Fibroblast of lung (primary cell): Measurements from ENCODE around the gene ZNF182.

Experiments used
- EZH2 ChIP-seq: IDR thresholded peaks from 2 replicates; pipeline ENCODE4 v1.5.1; 2012; ENCODE audit warnings: low read length, control low read depth, mild to moderate bottlenecking; ENCODE audit errors: missing control alignments
- TF ChIP-seq, protein P1 (sequence below), 2 donors: IDR thresholded peaks in 1 of 2; conservative IDR thresholded peaks in 1 of 2; 1 replicate in 1 of 2; 2 replicates in 1 of 2; pipeline ENCODE4 v1.5.1; 2011 to 2012; ENCODE audit warnings: low read length in 2 of 2, control low read depth in 1 of 2, inconsistent platforms in 1 of 2, low read depth in 1 of 2, mild to moderate bottlenecking in 1 of 2

DNA sequence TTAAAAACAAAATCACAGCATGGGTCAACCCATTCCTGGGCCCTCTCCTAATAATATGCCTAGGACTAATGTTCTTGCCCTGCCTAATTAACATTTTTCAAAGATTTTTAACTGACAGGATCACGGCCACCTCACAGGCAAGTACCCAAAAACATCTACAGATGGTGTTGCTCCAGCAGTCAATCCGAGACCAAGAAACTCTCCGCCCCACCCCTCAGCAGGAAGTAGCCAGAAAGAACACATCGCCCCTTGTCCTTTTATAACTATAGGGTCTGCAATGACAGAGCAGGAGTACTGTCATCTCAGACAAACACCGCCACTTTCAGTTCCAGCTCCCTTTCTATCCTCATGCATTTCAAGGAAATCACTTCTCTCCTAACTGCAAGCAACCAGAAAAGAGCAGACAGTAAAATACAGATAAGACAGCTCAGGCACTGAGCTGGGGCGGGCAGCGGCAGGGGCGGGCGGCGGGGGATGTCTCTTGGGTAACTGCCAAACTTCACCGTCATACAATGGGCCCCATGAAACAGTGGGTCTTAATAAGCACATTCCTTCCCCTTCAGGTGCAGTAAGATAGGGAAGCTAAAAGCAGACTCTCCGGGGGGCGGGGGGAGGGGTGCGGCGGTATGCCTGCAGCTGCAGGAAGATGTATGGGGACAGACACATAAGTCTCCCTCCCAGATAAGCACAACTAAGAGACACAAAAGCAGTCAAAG lies 67.4 kb downstream of the ZNF182 start:
- TF ChIP-seq, protein P1, sequence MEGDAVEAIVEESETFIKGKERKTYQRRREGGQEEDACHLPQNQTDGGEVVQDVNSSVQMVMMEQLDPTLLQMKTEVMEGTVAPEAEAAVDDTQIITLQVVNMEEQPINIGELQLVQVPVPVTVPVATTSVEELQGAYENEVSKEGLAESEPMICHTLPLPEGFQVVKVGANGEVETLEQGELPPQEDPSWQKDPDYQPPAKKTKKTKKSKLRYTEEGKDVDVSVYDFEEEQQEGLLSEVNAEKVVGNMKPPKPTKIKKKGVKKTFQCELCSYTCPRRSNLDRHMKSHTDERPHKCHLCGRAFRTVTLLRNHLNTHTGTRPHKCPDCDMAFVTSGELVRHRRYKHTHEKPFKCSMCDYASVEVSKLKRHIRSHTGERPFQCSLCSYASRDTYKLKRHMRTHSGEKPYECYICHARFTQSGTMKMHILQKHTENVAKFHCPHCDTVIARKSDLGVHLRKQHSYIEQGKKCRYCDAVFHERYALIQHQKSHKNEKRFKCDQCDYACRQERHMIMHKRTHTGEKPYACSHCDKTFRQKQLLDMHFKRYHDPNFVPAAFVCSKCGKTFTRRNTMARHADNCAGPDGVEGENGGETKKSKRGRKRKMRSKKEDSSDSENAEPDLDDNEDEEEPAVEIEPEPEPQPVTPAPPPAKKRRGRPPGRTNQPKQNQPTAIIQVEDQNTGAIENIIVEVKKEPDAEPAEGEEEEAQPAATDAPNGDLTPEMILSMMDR (conservative IDR thresholded peaks at IDR 0.05 in 1 of 2, IDR thresholded peaks at IDR 0.05 in 1 of 2; ENCODE audit: low read depth in 1 of 2, low read length in 2 of 2), result no peak
- TF ChIP-seq EZH2, result no peak
